Measurements from ENCODE around the gene NLRC5.
"Not testable (repeated sequence)": the region's sequence is repeated elsewhere in the genome, so short reads cannot be mapped to it uniquely, and the experiment has no call there.

NLRC5 gene

DNA sequence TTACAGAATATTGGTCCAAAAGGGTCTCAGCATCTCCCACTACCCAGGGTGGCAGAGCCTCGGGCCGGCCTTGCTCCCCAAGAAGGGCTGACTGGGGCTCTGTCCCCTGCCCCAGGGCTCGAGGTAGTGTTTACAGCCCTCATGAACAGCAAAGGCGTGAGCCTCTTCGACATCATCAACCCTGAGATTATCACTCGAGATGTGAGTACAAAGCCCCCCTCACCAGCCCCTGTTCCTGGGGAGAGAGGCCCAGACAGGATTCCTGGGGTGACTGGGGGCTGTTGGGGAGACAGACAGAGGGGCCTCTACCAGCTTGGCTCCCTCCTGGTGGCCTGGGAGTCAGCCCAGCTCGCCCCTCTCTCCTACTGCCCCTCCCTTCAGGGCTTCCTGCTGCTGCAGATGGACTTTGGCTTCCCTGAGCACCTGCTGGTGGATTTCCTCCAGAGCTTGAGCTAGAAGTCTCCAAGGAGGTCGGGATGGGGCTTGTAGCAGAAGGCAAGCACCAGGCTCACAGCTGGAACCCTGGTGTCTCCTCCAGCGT, 6.1 kb upstream of the NLRC5 start:
- DNase-seq (ENCODE audit: low read depth) = no peak

DNA sequence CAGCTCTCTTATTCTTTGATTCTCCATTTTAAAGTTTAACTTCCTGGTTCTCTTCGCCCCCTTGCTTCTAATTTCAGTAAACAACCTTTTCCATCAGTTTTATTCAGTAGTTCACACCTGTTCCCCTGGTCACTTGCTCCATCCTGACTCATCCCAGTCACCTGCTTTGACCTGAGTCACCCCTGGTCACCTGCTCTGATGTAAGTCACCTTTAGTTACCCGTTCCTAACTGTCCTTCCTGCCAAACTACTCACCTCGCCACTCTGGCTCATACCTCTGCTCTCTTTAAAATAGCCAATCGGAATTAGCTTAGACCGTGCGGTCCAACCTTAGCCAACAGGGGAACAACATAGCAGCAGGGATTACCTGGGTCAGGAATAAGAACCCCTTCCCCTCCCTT, 4.7 kb upstream of the NLRC5 start:
- no peak for DNase-seq (ENCODE audit: low read depth)

DNA sequence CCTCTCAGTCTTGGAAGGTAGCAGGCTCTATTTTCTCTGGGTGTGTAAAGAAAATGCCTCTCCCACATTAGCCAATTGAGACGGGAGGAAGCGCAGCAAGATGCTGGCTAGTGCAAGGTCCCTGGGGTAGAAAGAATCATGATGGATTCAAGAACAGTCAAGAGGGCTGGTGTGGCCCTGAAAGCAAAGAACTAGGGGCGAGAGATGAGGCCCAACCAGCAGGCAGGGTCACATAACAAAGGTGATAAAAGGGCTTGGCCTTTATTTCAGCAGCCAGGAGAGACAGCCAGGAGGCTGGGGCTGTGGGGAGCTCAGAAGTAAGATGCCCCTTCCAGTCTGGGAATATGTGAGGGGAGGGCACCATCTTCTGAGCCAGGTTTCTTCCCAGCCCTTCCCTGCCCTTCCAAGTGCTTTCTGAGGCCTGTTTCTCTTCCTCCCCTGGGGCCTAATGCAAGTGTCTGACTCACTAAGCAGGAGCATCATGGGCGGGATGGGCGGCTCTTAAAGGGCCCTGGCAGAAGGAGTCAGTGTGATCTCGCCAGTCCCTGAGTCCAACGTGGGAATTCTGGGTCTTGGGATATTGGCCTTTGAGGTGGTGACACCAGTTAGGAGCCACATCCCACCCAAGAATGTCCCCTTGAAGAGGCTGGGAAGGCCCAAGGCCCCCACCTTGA, 3.9 kb upstream of the NLRC5 start:
- peak; percentile 60 for DNase-seq (ENCODE audit: low read depth)

DNA sequence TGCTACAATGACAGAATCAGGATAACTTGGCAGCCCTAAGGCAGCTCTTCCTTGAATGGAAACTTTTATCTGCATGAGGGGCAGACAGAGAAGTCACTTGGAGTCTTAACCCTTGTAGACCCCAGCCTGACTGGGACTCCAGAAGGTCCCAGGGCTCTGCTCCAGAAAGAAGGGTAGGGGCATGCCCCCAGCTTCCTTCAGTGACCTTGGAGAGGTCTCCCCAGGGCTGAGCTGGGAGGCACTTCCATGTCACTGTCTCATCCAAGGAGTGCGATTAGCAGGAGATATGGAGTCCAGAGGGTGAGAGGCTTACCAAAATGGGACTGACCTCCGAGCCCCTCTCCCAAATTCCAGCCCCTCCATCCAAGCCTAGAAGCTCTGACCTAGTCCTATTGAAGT, 3.4 kb upstream of the NLRC5 start:
- DNase-seq (ENCODE audit: low read depth) = no peak

DNA sequence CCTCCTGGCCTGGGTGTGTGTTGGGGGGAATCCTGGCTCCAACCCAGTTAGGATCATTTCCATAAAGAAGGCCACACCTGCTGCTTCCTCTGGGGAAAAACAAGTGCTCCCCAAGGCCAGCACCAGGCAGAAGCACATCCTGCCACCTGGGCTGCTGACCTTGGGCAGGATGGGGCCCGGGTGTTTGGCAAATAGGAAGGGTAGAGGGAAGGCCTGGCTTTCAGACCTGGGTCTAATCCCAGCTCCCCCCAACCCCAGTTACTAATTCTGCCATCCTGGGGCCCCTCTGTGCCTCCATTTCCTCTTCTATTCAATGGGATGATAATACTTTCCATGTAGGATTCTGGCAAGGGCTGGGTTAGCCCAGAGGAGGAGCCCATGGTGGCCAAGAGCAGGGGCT, 3.0 kb upstream of the NLRC5 start:
- DNase-seq (ENCODE audit: low read depth) = no peak

DNA sequence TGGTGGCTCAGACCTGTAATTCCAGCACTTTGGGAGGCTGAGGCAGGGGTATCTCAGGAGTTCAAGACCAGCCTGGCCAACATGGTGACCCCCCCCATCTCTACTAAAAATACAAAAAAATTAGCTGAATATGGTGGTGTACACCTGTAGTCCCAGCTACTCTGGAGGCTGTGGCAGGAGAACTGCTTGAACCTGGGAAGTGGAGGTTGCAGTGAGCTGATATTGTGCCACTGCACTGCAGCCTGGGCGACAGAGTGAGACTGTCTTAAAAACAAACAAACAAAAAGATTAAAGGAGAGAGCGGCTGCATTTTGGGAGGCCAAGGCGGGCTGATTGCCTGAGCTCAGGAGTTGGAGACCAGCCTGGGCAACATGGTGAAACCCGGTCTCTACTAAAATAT, 2.4 kb upstream of the NLRC5 start:
- not testable (repeated sequence) for DNase-seq (ENCODE audit: low read depth)

DNA sequence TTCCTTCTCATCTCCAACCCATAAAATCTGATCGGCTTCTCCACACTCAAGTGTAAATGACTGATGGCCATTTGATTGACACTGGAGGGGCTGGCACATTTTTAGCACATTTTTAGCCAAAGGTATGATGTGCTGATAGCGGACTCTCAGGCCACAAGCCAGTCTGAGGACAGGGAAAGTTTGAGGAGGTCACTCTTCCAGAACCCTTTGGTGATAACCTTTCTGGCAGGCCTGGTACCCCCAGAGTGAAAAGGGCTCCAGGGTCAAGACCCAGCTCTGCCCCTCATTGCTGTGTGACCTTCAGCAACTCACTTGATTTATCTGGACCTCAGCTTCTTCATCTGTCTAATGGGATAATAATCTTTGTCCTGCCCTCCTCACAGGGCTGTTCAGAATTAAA, 1.7 kb upstream of the NLRC5 start:
- no peak for DNase-seq (ENCODE audit: low read depth)

DNA sequence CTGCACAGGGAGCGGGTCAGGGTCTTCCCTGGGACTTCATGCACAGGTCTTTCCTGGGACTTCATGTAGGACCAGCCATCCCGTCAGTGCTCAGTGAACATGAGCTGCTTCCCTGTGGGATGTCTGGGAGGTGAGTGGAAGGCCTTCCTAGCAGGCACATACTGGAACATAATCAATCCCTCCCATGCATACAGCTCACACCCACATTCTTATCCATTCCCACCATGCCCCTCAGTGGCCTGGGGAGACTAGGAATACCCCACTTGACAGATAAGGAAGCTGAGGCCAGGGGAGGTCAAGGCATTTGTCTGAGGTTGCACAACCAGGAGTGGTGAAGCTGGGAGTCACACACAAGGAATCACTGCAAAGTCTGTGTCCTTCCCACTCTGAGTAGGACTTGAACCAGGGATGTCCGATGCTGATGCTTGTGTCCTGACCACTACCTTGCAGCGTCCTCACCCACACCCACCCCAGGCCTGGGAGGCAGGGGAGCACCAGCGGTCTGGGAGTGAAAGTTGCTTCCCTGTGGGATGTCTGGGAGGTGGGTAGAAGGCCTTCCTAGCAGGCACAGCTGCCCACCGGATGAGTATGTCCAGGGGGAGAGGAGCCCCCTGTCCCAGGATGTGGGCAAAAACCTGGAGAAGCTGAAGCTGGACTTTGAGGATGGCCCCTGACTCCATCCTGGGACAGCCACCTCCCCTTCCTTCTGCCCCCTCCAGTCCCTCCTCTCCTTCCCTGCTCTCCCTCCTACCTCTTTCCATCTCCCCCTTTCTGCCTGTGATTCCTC, 1.0 kb upstream of the NLRC5 start:
- DNase-seq (ENCODE audit: low read depth) = no peak

DNA sequence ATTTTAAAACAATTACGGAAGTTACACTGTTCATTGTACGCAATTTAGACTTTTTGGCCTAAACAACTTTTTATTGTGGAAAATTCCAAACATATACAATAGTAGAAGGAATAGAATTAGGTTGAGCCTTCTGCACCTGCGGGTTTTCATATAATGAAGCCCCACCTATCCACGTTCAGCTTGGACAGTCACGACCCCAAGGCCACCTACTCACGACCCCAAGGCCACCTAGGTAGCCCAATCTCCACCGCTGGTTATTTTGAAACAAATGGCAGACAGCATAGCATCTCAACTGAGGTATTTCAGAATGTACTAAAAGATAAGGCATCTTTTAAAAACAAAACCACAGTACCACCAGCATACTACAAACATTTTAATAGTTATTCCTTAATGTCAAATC, 631 bp downstream of the NLRC5 start:
- DNase-seq (ENCODE audit: low read depth) = no peak

DNA sequence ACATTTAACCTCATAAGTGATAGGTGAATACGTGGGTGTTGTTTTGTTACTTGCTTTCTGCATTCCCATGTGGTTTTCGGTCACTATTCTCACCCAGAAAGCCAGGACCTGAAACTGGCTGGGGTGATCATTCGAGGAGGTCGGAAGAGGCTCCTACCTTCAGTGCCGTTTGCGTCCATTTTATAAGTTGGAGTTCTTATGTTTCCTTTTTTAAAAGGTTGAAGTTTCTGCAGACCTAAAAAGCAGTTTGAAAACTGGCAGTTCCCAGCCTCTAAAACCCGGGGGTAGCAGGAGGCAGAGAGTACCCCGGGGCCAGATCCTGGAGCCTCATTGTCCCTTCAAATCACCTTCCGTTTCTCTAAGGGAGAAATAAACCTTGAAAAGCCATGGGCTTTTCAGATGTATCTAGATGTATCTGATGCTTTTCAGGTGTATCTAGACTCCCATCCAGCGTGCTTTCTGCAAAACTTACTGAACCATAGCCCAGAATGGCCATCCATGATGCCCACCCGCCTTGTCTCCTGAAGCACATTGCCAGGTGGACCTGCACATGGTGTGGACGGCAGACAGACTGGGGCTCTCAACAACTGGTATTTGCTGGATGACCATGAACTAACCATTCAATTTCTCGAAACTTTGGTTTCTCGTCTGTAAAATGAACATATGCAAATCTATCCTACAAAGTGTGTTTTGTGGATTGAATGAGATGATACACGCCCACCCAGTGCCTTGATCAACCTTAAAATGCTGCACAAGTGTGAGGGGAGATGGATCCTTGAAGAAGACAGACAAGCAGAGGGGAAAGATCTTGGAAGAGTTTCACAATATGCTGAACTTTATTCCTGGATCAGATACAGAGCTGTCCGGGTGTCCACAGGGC, 1.3 kb downstream of the NLRC5 start:
- no peak for DNase-seq (ENCODE audit: low read depth)

DNA sequence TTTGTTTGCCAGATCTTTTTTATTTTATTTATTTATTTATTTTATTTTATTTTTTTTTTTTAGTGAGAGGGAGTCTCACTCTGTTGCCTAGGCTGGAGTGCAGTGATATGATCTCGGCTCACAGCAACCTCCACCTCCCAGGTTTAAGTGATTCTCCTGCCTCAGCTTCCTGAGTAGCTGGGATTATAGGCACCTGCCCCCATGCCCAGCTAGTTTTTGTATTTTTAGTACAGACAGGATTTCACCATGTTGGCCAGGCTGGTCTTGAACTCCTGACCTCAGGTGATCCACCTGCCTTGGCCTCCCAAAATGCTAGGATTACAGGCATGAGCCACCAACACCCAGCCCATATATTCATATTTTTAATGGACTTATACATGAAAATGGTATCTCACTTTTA, 3.1 kb downstream of the NLRC5 start:
- DNase-seq (ENCODE audit: low read depth) = not testable (repeated sequence)

DNA sequence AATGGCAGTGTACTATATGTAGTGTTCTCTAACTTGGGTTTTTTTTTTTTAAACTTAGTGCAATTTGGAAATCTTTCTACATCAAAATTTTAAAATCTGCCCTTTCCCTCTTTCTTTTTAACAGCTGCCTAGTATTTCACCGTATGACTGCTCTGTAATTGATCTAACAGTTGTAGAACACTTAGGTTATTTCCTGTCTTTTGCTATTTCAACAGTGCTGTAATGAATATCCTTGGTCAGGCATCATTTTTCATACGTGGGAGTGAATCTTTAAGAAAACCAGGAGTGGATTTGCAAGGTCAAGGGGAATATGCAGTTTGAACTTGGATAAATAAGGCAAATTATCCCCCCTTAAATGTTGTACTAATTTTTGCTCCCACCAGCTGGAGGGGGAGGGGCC, 3.8 kb downstream of the NLRC5 start:
- no peak for DNase-seq (ENCODE audit: low read depth)

DNA sequence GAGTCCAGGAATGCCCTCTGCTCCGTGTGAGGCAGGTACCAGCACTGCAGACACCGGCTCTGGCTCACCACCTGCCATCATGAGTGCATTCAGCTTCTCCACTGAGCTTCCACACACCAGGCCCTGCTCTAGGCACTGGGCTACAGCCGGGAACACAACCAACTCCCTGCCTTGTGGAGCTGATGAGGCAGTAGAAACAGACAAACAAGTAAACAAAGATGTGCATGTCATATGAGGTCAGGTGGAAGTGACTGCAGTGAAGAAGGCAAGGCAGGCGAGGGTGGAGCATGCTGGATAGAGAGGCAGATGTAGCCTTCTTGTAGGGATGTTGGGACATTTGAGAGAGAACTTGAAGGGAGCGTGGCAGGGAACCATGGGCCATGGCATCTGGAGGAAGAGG, 5.0 kb downstream of the NLRC5 start:
- no peak for DNase-seq (ENCODE audit: low read depth)

DNA sequence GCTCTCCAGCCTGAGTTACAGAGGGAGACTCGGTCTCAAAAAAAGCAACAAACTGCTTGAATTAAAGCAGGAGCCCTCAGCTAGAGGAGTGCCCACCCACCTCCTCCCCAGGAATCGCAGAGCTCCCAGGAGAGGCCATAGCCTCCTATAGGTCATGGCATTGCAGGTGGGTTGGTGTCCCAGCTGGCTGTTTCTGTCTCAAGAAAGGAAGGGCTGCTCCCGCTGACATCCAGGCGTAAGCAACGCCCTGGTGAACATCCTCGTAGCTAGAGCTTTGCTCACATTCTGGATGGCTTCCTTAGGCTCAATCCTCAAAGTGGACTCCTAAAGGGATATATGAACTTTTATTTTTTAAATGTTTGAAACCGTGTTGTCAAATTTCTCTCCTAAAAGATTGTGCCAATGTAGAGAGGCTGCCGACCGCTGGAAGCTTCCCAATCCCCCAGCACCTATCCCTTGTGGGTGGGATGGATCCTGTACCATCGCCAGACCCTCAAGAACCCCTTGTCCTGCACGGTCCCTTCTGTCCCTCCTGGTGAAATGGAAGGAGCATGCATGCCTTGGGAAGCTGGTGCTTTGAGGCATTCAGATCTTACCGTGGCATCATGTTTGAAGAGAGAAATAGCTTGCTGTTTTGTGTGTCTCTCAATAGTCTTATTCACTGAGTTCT, 5.9 kb downstream of the NLRC5 start:
- DNase-seq (ENCODE audit: low read depth) = no peak

DNA sequence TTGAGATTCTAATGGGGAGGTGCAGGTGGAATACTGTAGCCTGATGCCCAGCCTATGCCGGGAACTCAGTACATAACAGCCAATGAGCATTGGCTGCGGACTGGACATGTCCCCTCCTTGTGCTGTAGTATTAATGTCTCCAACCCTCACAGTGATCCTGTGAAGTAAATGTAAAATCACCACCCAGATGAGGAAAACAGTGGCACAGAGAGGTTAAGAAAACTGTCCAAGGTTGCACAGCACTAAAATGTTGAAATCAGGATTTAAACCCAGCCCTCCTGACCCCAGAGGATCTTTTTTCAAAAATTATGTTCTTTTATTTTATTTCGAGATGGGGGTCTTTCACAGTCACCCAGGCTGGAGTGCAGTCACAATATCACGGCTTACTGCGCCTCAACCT, 7.9 kb downstream of the NLRC5 start:
- DNase-seq (ENCODE audit: low read depth) = no peak

DNA sequence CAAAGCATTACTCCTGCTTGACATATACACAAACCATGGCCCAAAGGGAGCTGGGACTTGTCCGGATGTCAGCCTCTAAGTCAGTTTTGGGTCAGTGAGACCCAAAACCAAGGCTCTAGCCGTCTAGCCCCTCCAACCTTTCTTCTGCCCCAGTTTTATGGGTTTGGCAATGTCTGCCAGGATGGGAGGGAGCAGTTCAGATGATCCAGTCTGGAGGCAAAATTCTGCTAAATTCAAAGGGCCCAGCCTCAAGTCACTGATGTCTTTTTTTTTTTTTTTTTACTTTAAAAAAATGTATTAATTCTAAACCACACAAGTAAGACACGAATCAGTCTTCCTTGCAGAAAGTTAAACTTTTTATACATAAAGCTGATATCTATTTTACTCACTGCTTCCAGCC, 8.6 kb downstream of the NLRC5 start:
- no peak for DNase-seq (ENCODE audit: low read depth)

DNA sequence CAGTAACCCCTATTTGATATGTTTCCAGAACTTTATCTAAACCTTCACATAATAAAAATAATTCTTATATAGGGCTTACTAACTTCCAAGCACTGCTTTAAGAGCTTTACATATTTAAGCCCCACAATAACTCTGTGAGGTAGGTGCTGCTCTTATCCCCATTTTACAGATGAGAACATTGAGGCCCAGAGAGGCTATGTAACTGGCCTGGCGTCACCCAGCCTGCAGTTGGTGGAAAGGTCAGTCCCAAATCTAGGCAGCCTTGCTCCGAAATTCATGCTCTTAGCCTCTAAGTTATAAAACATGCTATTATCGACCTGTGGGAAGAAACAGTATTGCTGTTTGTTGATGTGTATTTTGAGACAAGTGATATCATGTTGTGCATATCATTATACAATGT, 9.0 kb downstream of the NLRC5 start:
- DNase-seq (ENCODE audit: low read depth) = no peak

DNA sequence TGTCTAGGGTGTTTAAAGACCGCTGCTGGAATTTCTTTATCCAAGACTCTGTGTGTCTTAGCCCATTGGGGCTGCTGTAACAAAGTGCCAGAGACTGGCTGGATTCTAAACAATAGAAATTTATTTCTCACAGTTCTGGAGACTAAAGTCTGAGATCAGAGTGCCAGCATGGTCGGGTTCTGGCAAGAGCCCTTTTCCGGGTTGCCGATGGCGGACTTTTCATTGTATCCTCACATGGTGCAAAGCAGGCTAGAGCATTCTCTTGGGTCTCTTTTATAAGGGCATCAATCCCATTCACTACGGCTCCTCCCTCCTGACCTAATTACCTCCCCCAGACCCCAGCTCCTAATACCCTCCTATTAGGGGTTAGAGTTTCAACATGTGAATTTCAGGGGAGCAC, 9.5 kb downstream of the NLRC5 start:
- no peak for DNase-seq (ENCODE audit: low read depth)

DNA sequence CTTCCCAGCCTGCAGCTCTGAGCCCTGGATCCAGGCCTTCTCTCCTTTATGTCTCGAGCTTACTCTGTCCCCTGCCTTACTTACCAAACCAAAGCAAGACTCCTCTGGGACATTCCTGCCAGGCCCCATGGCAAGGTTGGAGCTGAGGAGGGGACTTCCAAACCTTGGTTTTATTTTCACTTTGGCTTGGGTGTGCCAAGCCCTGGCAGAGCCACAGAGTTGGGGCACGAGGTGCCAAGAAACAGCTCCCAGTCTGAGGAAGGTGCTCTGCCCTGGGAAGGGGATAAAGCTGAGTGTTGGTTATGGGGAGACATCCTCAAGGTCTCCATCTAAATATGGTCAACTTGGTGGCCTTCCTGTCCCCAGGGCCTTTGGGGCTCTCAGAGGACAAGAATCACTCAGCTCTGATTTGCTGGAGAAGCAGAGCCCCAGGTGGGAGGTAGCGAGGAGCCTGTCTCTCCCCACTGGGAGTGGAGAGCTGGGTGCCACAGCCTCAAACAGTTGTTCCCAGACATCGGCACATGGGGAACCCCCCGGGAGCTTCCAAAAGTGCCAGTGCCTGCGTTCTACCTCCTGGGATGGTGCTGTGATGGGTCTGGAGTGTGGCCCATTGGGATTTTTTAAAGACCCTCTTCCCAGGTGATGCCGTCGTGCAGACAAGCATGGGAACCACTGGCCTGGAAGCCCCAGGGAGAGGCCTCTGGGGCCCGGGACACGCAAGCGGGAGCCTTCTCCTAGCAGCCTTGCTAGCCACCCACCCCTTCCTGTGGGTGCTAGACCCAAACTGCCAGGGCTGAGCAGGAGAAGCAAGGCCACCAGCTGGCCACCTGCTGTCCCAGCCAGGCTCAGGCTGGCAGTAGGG, 10.3 kb downstream of the NLRC5 start:
- no peak for DNase-seq (ENCODE audit: low read depth)

DNA sequence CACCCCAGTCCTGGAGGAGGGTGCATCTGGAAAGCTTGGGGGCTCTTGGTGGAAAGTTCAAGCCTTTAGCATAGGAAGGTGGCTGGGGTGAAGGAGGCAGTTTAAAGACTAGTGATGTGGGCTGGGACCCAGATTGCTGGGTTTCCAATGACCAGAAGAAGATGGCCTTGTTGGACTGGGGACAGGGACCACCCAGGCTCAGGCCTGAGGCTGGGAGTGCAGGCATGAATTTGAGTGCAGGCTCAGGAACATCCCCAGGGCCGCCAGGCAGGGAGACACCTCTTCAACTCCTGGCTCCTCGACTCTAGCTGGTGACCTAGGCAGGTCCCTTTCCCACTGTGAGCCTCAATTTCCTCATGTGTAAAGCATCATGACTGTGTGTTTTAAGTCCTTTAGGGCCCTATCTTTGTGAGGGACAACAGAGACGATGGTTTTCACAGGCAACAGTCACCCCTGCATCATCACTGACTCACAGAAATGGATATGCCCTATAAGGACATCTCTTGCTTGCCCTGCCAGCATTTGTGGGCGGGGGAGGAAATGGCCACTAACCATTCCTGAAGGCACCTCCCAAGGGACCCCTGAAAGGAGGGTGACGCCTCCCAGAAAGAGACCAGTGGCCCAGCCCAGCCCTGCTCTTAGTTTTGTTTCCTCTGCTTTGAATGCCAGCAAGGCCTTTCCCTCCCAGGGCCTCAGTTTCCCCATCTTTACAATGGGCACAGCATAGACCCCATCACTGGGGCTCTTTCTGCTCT, 11.1 kb downstream of the NLRC5 start:
- DNase-seq (ENCODE audit: low read depth) = peak; percentile 82
